ENCODE results near the gene PARD3.

Gene PARD3

DNA sequence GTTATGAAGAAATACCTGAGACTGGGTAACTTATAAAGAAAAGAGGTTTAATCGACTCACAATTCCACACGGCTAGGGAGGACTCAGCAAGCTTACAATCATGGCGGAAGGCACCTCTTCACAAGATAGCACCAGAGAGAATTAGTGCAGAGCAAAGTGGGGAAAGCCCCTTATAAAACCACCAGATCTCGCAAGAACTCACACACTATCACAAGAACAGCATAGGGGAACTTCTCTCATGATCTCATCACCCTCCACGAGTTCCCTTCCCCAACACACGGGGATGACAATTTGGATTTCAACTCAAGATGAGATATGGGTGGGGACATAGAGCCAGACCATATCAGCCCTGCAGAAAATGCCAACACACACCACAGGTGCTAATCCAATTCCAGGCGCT lies 218.7 kb downstream of the PARD3 start:
- no peaks in the 10 kb centered on the region for H3K27me3 ChIP-seq (ENCODE audit: insufficient read depth, low read length, poor library complexity, severe bottlenecking)
- H3K79me2 ChIP-seq (ENCODE audit: insufficient read depth, low read length): peaks cover 41% of the 10 kb centered on the region; the same call in 1 of the 2 replicates
- no peaks in the 10 kb centered on the region for H3K36me3 ChIP-seq (ENCODE audit: insufficient read depth, low read length)
- H4K20me1 ChIP-seq (ENCODE audit: insufficient read depth, low read length, poor library complexity, severe bottlenecking): no peaks in the 10 kb centered on the region
- no peaks in the 10 kb centered on the region for H3K9me3 ChIP-seq (ENCODE audit: insufficient read depth, low read depth, low read length)
- H3K4me2 ChIP-seq (ENCODE audit: low read depth, low read length, poor library complexity, severe bottlenecking): no peak overlapping the region
- H3K4me3 ChIP-seq (ENCODE audit: low read length, poor library complexity, severe bottlenecking): no peak overlapping the region
- no peak overlapping the region for H3K9ac ChIP-seq (ENCODE audit: low read depth, low read length, poor library complexity, severe bottlenecking)
- H3K4me1 ChIP-seq (ENCODE audit: insufficient read depth, low read length, poor library complexity, severe bottlenecking): peaks cover 5% of the 10 kb centered on the region
- H3K9me2 ChIP-seq (replicated peaks; ENCODE audit: low read depth, low read length): no peaks in the 10 kb centered on the region
- H3F3A ChIP-seq (ENCODE audit: low read depth): no peaks in the 10 kb centered on the region
- no peak overlapping the region for H2AFZ ChIP-seq (ENCODE audit: low read length)
- no peak for TF ChIP-seq CTCF (conservative IDR thresholded peaks at IDR 0.05; ENCODE audit: low read length)
- no peak for TF ChIP-seq EZH2phosphoT487 (IDR thresholded peaks at IDR 0.05; ENCODE audit: borderline replicate concordance)

- no peaks in the 10 kb centered on the region for H3K36me3 ChIP-seq (ENCODE audit: insufficient read depth, low read length)
- no peak overlapping the region for H3K4me3 ChIP-seq (ENCODE audit: low read length, poor library complexity, severe bottlenecking)
- no peaks in the 10 kb centered on the region for H3K9me2 ChIP-seq (replicated peaks; ENCODE audit: low read depth, low read length)
- no peak for TF ChIP-seq CTCF (conservative IDR thresholded peaks at IDR 0.05; ENCODE audit: low read length)
- TF ChIP-seq EZH2phosphoT487 (IDR thresholded peaks at IDR 0.05; ENCODE audit: borderline replicate concordance): no peak
- H3K79me2 ChIP-seq (ENCODE audit: insufficient read depth, low read length): peaks cover 35% of the 10 kb centered on the region; the same call in 1 of the 2 replicates
- H2AFZ ChIP-seq (ENCODE audit: low read length): no peak overlapping the region
- no peak overlapping the region for H3K4me2 ChIP-seq (ENCODE audit: low read depth, low read length, poor library complexity, severe bottlenecking)
- H3F3A ChIP-seq (ENCODE audit: low read depth): no peaks in the 10 kb centered on the region
- H3K4me1 ChIP-seq (ENCODE audit: insufficient read depth, low read length, poor library complexity, severe bottlenecking): peaks cover 10% of the 10 kb centered on the region
- no peaks in the 10 kb centered on the region for H3K9me3 ChIP-seq (ENCODE audit: insufficient read depth, low read depth, low read length)
- no peaks in the 10 kb centered on the region for H3K27me3 ChIP-seq (ENCODE audit: insufficient read depth, low read length, poor library complexity, severe bottlenecking)
- no peaks in the 10 kb centered on the region for H4K20me1 ChIP-seq (ENCODE audit: insufficient read depth, low read length, poor library complexity, severe bottlenecking)
- H3K9ac ChIP-seq (ENCODE audit: low read depth, low read length, poor library complexity, severe bottlenecking): no peak overlapping the region
Observed at GRCh38 chr10:34593930-34594329, 221.2 kb downstream of the PARD3 start.

DNA sequence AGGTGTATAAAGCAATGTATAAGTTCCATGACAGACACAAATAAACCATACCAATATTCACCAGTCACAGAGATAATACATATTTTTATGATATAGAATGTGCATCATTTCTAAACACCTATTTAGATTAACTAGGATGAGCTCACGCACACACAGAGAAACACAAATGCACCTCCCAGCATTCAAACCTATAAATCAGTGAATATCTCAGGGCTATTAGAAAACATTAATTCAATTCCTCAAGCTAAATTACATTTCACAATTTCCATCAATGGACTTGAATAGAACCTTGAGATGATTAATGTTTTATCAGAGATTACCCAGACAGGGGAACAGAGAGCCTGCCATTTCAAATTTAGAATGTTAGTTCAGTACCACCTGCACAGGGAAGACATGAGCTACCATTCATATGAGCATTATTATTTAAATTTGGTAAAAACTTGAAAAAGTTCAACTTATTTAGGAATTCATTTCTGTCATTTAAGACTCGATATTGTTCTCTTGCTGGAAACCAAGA lies 221.7 kb downstream of the PARD3 start:
- no peak overlapping the region for H3K4me2 ChIP-seq (ENCODE audit: low read depth, low read length, poor library complexity, severe bottlenecking)
- H3K4me3 ChIP-seq (ENCODE audit: low read length, poor library complexity, severe bottlenecking): no peak overlapping the region
- no peaks in the 10 kb centered on the region for H3K36me3 ChIP-seq (ENCODE audit: insufficient read depth, low read length)
- H3K79me2 ChIP-seq (ENCODE audit: insufficient read depth, low read length): peaks cover 36% of the 10 kb centered on the region; the same call in 1 of the 2 replicates
- TF ChIP-seq CTCF (conservative IDR thresholded peaks at IDR 0.05; ENCODE audit: low read length) (no peak), EZH2phosphoT487 (IDR thresholded peaks at IDR 0.05; ENCODE audit: borderline replicate concordance) (no peak)
- H4K20me1 ChIP-seq (ENCODE audit: insufficient read depth, low read length, poor library complexity, severe bottlenecking): no peaks in the 10 kb centered on the region
- no peaks in the 10 kb centered on the region for H3F3A ChIP-seq (ENCODE audit: low read depth)
- no peaks in the 10 kb centered on the region for H3K9me2 ChIP-seq (replicated peaks; ENCODE audit: low read depth, low read length)
- no peaks in the 10 kb centered on the region for H3K27me3 ChIP-seq (ENCODE audit: insufficient read depth, low read length, poor library complexity, severe bottlenecking)
- H2AFZ ChIP-seq (ENCODE audit: low read length): no peak overlapping the region
- H3K9me3 ChIP-seq (ENCODE audit: insufficient read depth, low read depth, low read length): no peaks in the 10 kb centered on the region
- peaks cover 10% of the 10 kb centered on the region for H3K4me1 ChIP-seq (ENCODE audit: insufficient read depth, low read length, poor library complexity, severe bottlenecking)
- H3K9ac ChIP-seq (ENCODE audit: low read depth, low read length, poor library complexity, severe bottlenecking): no peak overlapping the region

All from Loucy (cell line).